ENCODE measurements around the gene JAK1.

GRCh38 chr1:64890699-64891447 is 75.5 kb downstream of the JAK1 start:
- TF ChIP-seq POLR2AphosphoS5 (IDR thresholded peaks at IDR 0.05), result no peak
- TF ChIP-seq EP300 (IDR thresholded peaks at IDR 0.05; ENCODE audit: low read depth), result no peak
- no peak for TF ChIP-seq CTCF (IDR thresholded peaks at IDR 0.05)
